ENCODE data around the gene CHORDC1.

The CHORDC1 gene

DNA sequence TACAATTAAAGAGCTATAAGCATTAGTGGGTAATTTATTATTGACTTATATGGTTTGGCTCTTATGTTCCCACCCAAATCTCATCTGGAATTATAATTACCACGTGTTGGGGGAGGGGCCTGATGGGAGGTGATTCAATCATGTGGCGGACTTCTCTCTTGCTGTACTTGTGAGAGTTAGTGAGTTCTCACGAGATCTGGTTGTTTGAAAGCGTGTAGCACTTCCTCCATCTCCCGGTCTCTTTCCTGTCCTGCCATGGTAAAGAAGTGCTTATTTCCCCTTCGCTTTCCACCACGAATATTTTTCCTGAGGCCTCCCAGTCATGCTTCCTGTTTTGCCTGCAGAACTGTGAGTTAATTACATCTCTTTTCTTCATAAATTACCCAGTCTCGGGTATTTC lies 28.1 kb upstream of the CHORDC1 start:
- no peaks in the 10 kb centered on the region for H3K9me2 ChIP-seq (ENCODE audit: low read depth, low read length)
- H2AFZ ChIP-seq (ENCODE audit: low read length) = no peak overlapping the region
- no peak for TF ChIP-seq EZH2 (IDR thresholded peaks at IDR 0.05; ENCODE audit: borderline replicate concordance, low read length)
- TF ChIP-seq, protein P1, sequence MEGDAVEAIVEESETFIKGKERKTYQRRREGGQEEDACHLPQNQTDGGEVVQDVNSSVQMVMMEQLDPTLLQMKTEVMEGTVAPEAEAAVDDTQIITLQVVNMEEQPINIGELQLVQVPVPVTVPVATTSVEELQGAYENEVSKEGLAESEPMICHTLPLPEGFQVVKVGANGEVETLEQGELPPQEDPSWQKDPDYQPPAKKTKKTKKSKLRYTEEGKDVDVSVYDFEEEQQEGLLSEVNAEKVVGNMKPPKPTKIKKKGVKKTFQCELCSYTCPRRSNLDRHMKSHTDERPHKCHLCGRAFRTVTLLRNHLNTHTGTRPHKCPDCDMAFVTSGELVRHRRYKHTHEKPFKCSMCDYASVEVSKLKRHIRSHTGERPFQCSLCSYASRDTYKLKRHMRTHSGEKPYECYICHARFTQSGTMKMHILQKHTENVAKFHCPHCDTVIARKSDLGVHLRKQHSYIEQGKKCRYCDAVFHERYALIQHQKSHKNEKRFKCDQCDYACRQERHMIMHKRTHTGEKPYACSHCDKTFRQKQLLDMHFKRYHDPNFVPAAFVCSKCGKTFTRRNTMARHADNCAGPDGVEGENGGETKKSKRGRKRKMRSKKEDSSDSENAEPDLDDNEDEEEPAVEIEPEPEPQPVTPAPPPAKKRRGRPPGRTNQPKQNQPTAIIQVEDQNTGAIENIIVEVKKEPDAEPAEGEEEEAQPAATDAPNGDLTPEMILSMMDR (IDR thresholded peaks at IDR 0.05; ENCODE audit: low read length) = no peak

DNA sequence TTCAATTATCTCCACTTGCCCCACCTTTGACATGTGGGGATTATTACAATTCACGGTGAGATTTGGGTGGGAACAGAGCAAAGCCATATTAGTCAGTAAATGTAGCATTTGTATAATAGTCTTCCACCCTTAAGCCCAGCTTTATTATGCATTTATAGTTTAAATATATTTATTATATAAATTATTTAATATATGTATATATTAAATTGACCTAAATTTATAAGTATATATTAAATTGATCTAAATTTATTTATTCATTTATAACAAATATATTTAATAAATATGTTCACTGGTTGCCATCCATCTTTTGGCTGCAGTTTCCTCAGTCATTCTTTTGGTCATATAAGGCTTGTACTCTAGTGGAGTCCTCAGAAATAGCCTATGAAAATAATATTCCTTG lies 23.6 kb upstream of the CHORDC1 start:
- TF ChIP-seq EZH2 (IDR thresholded peaks at IDR 0.05; ENCODE audit: borderline replicate concordance, low read length) = no peak
- TF ChIP-seq, protein P1 (IDR thresholded peaks at IDR 0.05; ENCODE audit: low read length) = no peak
- H3K27ac ChIP-seq (ENCODE audit: low read depth, low read length, poor library complexity, severe bottlenecking) = no peak overlapping the region
- H2AFZ ChIP-seq (ENCODE audit: low read length) = no peak overlapping the region
- peaks cover 12% of the 10 kb centered on the region for H3K4me1 ChIP-seq (ENCODE audit: insufficient read depth, low read length, severe bottlenecking)
- no peaks in the 10 kb centered on the region for H3K9me2 ChIP-seq (ENCODE audit: low read depth, low read length)
- no peaks in the 10 kb centered on the region for H3K36me3 ChIP-seq (ENCODE audit: insufficient read depth, low read length)
- no peaks in the 10 kb centered on the region for H3K27me3 ChIP-seq (ENCODE audit: insufficient read depth, low read length)
- no peaks in the 10 kb centered on the region for H3K9me3 ChIP-seq (ENCODE audit: low read length)
- H3K9ac ChIP-seq (ENCODE audit: low read length) = no peak overlapping the region
- no peaks in the 10 kb centered on the region for H3K79me2 ChIP-seq (ENCODE audit: insufficient read depth, low read length)
- H4K20me1 ChIP-seq (ENCODE audit: insufficient read depth, low read length) = no peaks in the 10 kb centered on the region
- H3K4me3 ChIP-seq (ENCODE audit: low read depth, low read length, poor library complexity, severe bottlenecking) = no peak overlapping the region
- no peaks in the 10 kb centered on the region for H3F3A ChIP-seq (ENCODE audit: insufficient read depth, low read length)
- no peak overlapping the region for H3K4me2 ChIP-seq (ENCODE audit: low read length)

More for the DNA sequence above, 28.1 kb upstream of the CHORDC1 start:
- no peaks in the 10 kb centered on the region for H3K27me3 ChIP-seq (ENCODE audit: insufficient read depth, low read length)
- H3K4me3 ChIP-seq (ENCODE audit: low read depth, low read length, poor library complexity, severe bottlenecking) = peak overlapping the region; percentile 29
- peak overlapping the region; percentile 32; the same call in 1 of the 2 replicates for H3K4me2 ChIP-seq (ENCODE audit: low read length)
- H3K9ac ChIP-seq (ENCODE audit: low read length) = no peak overlapping the region
- no peaks in the 10 kb centered on the region for H3K9me3 ChIP-seq (ENCODE audit: low read length)
- H3K4me1 ChIP-seq (ENCODE audit: insufficient read depth, low read length, severe bottlenecking) = peaks cover 12% of the 10 kb centered on the region
- H4K20me1 ChIP-seq (ENCODE audit: insufficient read depth, low read length) = no peaks in the 10 kb centered on the region
- no peaks in the 10 kb centered on the region for H3K79me2 ChIP-seq (ENCODE audit: insufficient read depth, low read length)
- H3K27ac ChIP-seq (ENCODE audit: low read depth, low read length, poor library complexity, severe bottlenecking) = no peak overlapping the region
- H3F3A ChIP-seq (ENCODE audit: insufficient read depth, low read length) = no peaks in the 10 kb centered on the region
- no peaks in the 10 kb centered on the region for H3K36me3 ChIP-seq (ENCODE audit: insufficient read depth, low read length)

DNA sequence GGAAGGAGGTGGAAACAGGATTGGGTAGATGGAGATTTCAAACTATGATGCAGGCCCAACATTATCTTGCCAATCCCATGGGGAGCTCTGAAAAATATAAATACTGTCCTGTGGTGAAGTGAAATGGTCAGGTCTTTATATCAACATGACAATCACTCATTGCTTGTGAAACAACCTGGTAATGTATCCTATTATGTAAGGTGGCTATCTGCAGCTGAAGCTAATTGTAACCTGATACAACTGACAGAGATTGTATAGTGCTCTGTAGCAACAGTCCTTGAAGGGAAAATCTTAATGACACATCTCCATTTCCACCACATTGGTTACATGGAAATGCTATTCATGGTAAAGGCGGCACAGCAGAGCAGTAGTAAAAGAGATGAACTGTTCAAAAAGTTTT lies 20.7 kb upstream of the CHORDC1 start:
- H2AFZ ChIP-seq (ENCODE audit: low read length) = no peak overlapping the region
- no peaks in the 10 kb centered on the region for H3K9me3 ChIP-seq (ENCODE audit: low read length)
- no peak overlapping the region for H3K4me3 ChIP-seq (ENCODE audit: low read depth, low read length, poor library complexity, severe bottlenecking)
- H3K36me3 ChIP-seq (ENCODE audit: insufficient read depth, low read length) = no peaks in the 10 kb centered on the region
- H3K4me2 ChIP-seq (ENCODE audit: low read length) = no peak overlapping the region
- H3K9ac ChIP-seq (ENCODE audit: low read length) = no peak overlapping the region
- H4K20me1 ChIP-seq (ENCODE audit: insufficient read depth, low read length) = no peaks in the 10 kb centered on the region
- no peaks in the 10 kb centered on the region for H3K27me3 ChIP-seq (ENCODE audit: insufficient read depth, low read length)
- no peaks in the 10 kb centered on the region for H3K79me2 ChIP-seq (ENCODE audit: insufficient read depth, low read length)
- no peaks in the 10 kb centered on the region for H3K9me2 ChIP-seq (ENCODE audit: low read depth, low read length)
- no peaks in the 10 kb centered on the region for H3F3A ChIP-seq (ENCODE audit: insufficient read depth, low read length)
- H3K4me1 ChIP-seq (ENCODE audit: insufficient read depth, low read length, severe bottlenecking) = peaks cover 7% of the 10 kb centered on the region
- no peak overlapping the region for H3K27ac ChIP-seq (ENCODE audit: low read depth, low read length, poor library complexity, severe bottlenecking)
- TF ChIP-seq, protein P1 (IDR thresholded peaks at IDR 0.05; ENCODE audit: low read length) = no peak
- TF ChIP-seq EZH2 (IDR thresholded peaks at IDR 0.05; ENCODE audit: borderline replicate concordance, low read length) = no peak

All from OCI-LY1 (cell line).